ENCODE measurements around the gene CAPN15.

CAPN15 gene

DNA sequence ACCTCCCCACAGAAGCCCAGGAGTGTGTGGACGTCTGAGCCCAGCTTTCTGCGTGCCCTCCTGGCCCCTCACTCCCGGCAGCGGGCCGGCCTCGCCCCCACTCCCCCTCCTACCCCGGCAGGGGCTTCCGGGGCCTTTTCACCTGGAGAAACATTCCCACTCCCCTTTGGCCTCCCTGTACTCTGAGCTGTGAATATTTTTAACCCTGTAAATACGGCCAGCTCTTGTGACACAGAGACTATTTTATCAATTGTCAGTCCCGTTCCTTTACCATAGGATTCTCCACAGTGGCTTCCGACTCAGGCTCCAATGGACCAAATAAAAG lies 26.7 kb downstream of the CAPN15 start:
- no peak overlapping the region for H3K27ac ChIP-seq

DNA sequence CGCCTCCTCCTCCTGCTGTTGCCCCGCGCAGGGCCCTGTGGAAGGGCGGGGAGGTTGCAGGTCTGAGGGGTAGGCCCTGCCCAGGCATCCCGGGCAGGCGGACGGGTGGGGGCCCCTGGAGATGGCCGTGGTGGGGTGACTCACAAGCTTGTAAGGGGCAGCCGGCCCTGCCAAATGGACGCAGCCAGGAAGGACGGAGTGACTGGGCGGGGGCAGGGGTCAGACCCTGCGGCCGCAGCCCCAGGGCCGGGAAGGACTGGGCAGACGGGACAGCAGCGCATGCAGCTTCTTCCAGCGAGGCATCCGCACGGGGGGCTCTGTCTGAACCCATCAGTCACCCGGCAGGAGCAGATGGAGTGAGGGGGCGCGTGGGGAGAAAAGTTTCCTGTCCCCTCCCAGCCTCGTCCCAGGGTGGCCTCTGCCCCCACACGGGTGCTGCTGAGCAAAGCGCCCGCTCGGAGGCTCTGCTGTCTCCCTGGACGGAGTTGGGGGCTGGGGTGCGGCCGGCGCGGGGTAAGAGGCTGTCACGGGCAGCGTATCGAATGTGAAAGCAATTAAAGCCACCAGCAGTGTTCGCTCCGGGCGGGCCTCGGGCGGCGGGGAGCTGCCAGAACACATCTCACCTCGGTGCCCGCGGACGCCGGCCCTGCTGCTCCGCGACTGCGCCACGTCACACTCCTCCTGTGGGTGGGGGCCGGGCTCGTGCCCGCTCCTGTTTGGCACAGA lies 27.3 kb downstream of the CAPN15 start:
- TF ChIP-seq ZFX (IDR thresholded peaks at IDR 0.05), result no peak
- no peak for TF ChIP-seq CTCF (conservative IDR thresholded peaks at IDR 0.05)
- H3K27ac ChIP-seq, result no peak overlapping the region

More for the DNA sequence above, 26.7 kb downstream of the CAPN15 start:
- TF ChIP-seq CTCF (conservative IDR thresholded peaks at IDR 0.05) (no peak), ZFX (IDR thresholded peaks at IDR 0.05) (no peak)

DNA sequence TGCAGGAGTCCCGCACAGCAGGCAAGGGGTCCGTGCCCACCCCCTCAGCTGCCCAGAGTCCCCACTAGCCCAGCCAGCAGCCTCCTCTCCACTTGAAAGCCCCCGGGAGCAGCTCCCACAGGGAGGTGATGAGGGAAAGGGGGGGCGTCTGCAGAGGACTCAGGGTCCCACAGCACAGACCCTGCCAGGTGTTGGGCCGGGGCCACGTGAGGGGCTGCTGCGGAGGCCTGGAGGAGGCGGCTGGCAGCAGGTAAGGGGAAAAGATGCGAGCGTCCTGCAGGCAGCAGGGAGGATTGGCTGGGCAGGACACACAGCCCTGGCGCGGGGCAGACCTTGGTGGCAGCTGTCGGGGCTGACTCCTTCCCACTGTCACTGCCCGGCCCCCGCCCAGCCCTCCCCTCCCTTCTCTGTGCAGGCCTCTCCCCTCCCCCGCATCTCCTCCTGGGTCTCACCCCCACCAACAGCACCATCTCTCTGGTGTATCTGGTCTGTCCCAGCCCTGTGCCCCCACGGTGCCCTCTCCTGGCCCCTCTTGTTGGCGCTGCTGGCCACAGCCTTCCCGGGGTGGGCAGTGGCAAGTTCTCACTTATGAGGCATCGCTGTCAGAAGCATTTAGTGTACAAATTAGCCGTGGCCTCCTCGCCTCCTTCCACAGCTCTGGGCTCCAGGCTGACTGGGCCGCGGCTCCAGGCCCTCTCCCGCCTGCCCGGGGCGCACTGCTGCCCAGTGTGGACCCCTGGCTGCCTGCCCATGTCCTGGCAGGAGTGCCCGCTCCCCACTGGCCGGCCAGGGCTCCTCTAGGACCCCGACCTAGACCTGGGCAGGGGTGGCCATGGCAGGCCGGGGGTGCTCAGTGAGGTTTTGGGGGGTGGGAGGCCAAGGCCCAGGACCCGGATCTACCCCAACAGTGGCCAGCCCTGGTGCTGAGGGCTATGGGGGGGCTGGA lies 28.3 kb downstream of the CAPN15 start:
- no peak overlapping the region for H3K27ac ChIP-seq
- TF ChIP-seq ZFX (IDR thresholded peaks at IDR 0.05) (no peak), CTCF (conservative IDR thresholded peaks at IDR 0.05) (no peak)

GRCh38 chr16:556474-557173 lies 29.1 kb downstream of the CAPN15 start:
- H3K27ac ChIP-seq, result no peak overlapping the region
- no peak for TF ChIP-seq ZFX (IDR thresholded peaks at IDR 0.05)
- no peak for TF ChIP-seq CTCF (conservative IDR thresholded peaks at IDR 0.05)

GRCh38 chr16:557463-558297 lies 30.2 kb downstream of the CAPN15 start:
- H3K27ac ChIP-seq, result no peak overlapping the region
- TF ChIP-seq CTCF (conservative IDR thresholded peaks at IDR 0.05) (no peak), ZFX (IDR thresholded peaks at IDR 0.05) (no peak)

- TF ChIP-seq ZFX (IDR thresholded peaks at IDR 0.05) (no peak), CTCF (conservative IDR thresholded peaks at IDR 0.05) (no peak)
- no peak overlapping the region for H3K27ac ChIP-seq
These were observed 30.9 kb downstream of the CAPN15 start for GRCh38 chr16:558298-559020.

Data from C4-2B (cell line).